Spleen (tissue), 11 donors: ENCODE measurements around the gene CPSF3. TPM values are rescaled to one million over a fixed set of nuclear protein-coding genes. Genes with fewer than 3 reads are reported as not detected.

ENCODE experiments used
- DNase-seq: peaks from one replicate; pipeline ENCODE4 v3.0.0-alpha.2; 2020
- H3K27ac ChIP-seq, 8 donors: fragments of 200-600 bp; sonication (generic) in 7 of 8; 1 replicate in 4 of 8; 2 replicates in 4 of 8; pipeline versions ENCODE4 v1.5.0 to v1.8.0; 2016 to 2021; ENCODE audit warnings: inconsistent platforms in 4 of 8, mild to moderate bottlenecking in 4 of 8, moderate library complexity in 1 of 8
- H3K27me3 ChIP-seq, 7 donors: fragments of 200-600 bp; sonication (generic) in 6 of 7; replicated peaks in 1 of 7; 1 replicate in 4 of 7; 2 replicates in 3 of 7; pipeline versions ENCODE4 v1.5.0 to v1.8.0; 2016 to 2021; ENCODE audit warnings: inconsistent platforms in 3 of 7, mild to moderate bottlenecking in 1 of 7
- H3K36me3 ChIP-seq, 6 donors: fragments of 200-600 bp; sonication (generic) in 5 of 6; 1 replicate in 4 of 6; 2 replicates in 2 of 6; pipeline versions ENCODE4 v1.5.0 to v1.8.0; 2016 to 2021; ENCODE audit warnings: inconsistent platforms in 2 of 6
- H3K4me1 ChIP-seq, 6 donors: fragments of 200-600 bp; sonication (generic) in 5 of 6; 1 replicate in 3 of 6; 2 replicates in 3 of 6; pipeline versions ENCODE4 v1.5.0 to v1.8.0; 2016 to 2021; ENCODE audit warnings: inconsistent platforms in 3 of 6
- H3K4me3 ChIP-seq, 8 donors: fragments of 200-600 bp; sonication (generic) in 7 of 8; 1 replicate in 4 of 8; 2 replicates in 4 of 8; pipeline versions ENCODE4 v1.5.0 to v1.8.0; 2016 to 2021; ENCODE audit warnings: inconsistent platforms in 4 of 8, mild to moderate bottlenecking in 4 of 8, moderate library complexity in 2 of 8
- H3K9me3 ChIP-seq, 8 donors: fragments of 200-600 bp; sonication (generic) in 7 of 8; 1 replicate in 4 of 8; 2 replicates in 4 of 8; pipeline versions ENCODE4 v1.5.0 to v1.8.0; 2016 to 2021; ENCODE audit warnings: inconsistent platforms in 4 of 8
- POLR2A ChIP-seq, 3 donors: fragments of 450-650 bp; IDR thresholded peaks; one replicate each; pipeline ENCODE4 v1.5.1; 2017; ENCODE audit warnings: antibody characterized with exemption in 3 of 3, mild to moderate bottlenecking in 1 of 3
- POLR2AphosphoS5 ChIP-seq, 3 donors: sonication (generic); formaldehyde crosslinking; IDR thresholded peaks; one replicate each; pipeline ENCODE4 v1.5.1; 2017; ENCODE audit warnings: antibody characterized with exemption in 3 of 3
- WGBS, 5 donors: extraction: QIAGEN DNeasy Blood & Tissue Kit in 3 of 5; methylation state at CpG; one replicate each; pipeline versions ENCODE4 v1.1.5 to v1.1.7; 2013 to 2018; 5-methylcytosine and 5-hydroxymethylcytosine counted together
- intact Hi-C: fragments of 100-400 bp; cut with DNase I; formaldehyde crosslinking; loops from one replicate; pipeline ENCODE4 v1.15.0; 2023; ENCODE audit warnings: low total_unique reads
- polyA plus RNA-seq, 3 donors: library from polyadenylated mRNA; stranded (reverse); fragments of 200-250 nt; gene quantifications; one replicate each; pipeline ENCODE4 v1.2.1, GENCODE V29; 2013
- total RNA-seq, 7 donors: library from RNA; depleted of rRNA in 3 of 7; stranded (reverse); fragments of >200 nt in 3 of 7; fragmentation: NEBNext Ultra II Directional in 4 of 7; extraction: Animal tissue kit (Norgen Biotek cat#: 25700) in 4 of 7; gene quantifications; one replicate each; pipeline versions ENCODE4 v1.1.0 to v1.2.1, GENCODE V29; 2016 to 2021
- TF ChIP-seq, protein P1 (sequence below), 11 experiments: fragments of 200-600 bp in 7 of 11; fragments of 450-650 bp in 4 of 11; sonication (generic) in 4 of 11; IDR thresholded peaks in 8 of 11; conservative IDR thresholded peaks in 3 of 11; 1 replicate in 7 of 11; 2 replicates in 4 of 11; pipeline versions ENCODE4 v1.4.0 to v1.8.0; 2016 to 2021; ENCODE audit warnings: antibody characterized with exemption in 11 of 11, inconsistent platforms in 4 of 11, mild to moderate bottlenecking in 1 of 11
- donor health status: healthy with polysubstance abuse.
- donor health status: DM: no; HTN: no; CAD: no; lungs with moderate emphysema.
- donor health status: DM: no; HTN: no; CAD: no.
- donor health status: Bipolar disorder and iron deficiency.
- donor health status: healthy.
- donor health status: DM: no; HTN: no; CAD: no.
- donor health status: DM: yes; HTN: yes; CAD: no.

Gene CPSF3
- total and polyA plus RNA-seq, 10 donors: 18.9 to 35.8 (median 27.5) TPM

DNA sequence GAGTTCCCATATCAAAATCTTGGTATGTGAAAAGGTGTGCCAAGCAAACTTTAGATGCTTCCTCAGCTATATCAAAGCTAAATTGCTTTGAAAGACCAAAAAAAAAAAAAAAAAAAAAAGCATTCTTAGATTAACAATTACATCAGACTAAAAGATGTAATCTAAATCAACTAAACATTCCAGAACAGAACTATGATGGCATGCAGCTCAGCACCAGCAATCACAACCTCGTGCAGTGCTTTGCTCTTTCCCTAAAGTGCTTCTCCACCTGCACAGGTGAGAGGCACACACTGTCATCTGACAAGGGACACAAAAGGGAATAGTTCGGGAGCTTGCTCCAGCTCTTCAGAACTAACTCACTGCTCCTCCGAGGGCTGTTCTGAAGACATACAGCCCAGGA, 94.7 kb downstream of the CPSF3 start:
- intact Hi-C loops: no loop called here
- no peak overlapping the region for H3K4me3 ChIP-seq
- no peaks in the 10 kb centered on the region for H3K27me3 ChIP-seq
- WGBS, 5 donors: 88 to 96% (median 94%) methylated on average over 3 of the region's 3 CpGs
- peaks cover 0 to 99% (median 61%) of the 10 kb centered on the region in 6 donors for H3K36me3 ChIP-seq
- no peak for DNase-seq
- TF ChIP-seq POLR2A (IDR thresholded peaks at IDR 0.05): no peak
- TF ChIP-seq, protein P1, sequence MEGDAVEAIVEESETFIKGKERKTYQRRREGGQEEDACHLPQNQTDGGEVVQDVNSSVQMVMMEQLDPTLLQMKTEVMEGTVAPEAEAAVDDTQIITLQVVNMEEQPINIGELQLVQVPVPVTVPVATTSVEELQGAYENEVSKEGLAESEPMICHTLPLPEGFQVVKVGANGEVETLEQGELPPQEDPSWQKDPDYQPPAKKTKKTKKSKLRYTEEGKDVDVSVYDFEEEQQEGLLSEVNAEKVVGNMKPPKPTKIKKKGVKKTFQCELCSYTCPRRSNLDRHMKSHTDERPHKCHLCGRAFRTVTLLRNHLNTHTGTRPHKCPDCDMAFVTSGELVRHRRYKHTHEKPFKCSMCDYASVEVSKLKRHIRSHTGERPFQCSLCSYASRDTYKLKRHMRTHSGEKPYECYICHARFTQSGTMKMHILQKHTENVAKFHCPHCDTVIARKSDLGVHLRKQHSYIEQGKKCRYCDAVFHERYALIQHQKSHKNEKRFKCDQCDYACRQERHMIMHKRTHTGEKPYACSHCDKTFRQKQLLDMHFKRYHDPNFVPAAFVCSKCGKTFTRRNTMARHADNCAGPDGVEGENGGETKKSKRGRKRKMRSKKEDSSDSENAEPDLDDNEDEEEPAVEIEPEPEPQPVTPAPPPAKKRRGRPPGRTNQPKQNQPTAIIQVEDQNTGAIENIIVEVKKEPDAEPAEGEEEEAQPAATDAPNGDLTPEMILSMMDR (IDR thresholded peaks at IDR 0.05 in 8 of 11, conservative IDR thresholded peaks at IDR 0.05 in 3 of 11): no peak
- TF ChIP-seq POLR2AphosphoS5 (IDR thresholded peaks at IDR 0.05): no peak
- no peaks in the 10 kb centered on the region for H3K4me1 ChIP-seq
- no peak overlapping the region for H3K27ac ChIP-seq
- no peaks in the 10 kb centered on the region for H3K9me3 ChIP-seq

DNA sequence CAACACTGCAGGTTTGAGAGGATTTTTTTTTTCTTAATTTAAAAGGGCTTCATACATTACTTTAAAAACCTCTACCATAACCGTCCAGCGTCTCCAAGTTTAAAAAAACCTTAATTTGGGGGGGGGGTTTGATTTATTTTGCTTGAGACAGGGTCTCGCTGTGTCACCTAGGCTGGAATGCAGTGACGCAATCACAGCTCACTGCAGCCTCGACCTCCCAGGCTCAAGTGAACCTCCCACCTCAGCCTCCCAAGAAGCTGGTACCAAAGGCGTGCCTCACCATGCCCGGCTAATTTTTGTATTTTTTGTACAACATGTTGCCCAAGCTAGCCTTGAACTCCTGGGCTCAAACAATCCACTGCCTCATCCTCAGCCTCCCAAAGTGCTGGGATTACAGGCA, 95.3 kb downstream of the CPSF3 start:
- Histone ChIP-seq H3K27ac (no peak overlapping the region), H3K36me3 (peaks cover 0 to 99% (median 59%) of the 10 kb centered on the region in 6 donors), H3K4me3 (no peak overlapping the region), H3K4me1 (no peaks in the 10 kb centered on the region), H3K9me3 (no peaks in the 10 kb centered on the region), H3K27me3 (no peaks in the 10 kb centered on the region)
- TF ChIP-seq, protein P1 (IDR thresholded peaks at IDR 0.05 in 8 of 11, conservative IDR thresholded peaks at IDR 0.05 in 3 of 11): no peak
- no peak for TF ChIP-seq POLR2AphosphoS5 (IDR thresholded peaks at IDR 0.05)
- TF ChIP-seq POLR2A (IDR thresholded peaks at IDR 0.05): no peak
- 93 to 97% (median 95%) methylated on average over 7 of the region's 7 CpGs for WGBS, 5 donors
- intact Hi-C loops: no loop called here
- DNase-seq: no peak

GRCh38 chr2:9519250-9519649, 95.8 kb downstream of the CPSF3 start:
- 90 to 99% (median 97%) methylated on average over 2 of the region's 2 CpGs for WGBS, 5 donors
- H3K36me3 ChIP-seq: peaks cover 0 to 99% (median 62%) of the 10 kb centered on the region in 6 donors
- no peak overlapping the region for H3K27ac ChIP-seq
- TF ChIP-seq, protein P1 (IDR thresholded peaks at IDR 0.05 in 8 of 11, conservative IDR thresholded peaks at IDR 0.05 in 3 of 11): no peak
- TF ChIP-seq POLR2A (IDR thresholded peaks at IDR 0.05) (no peak), POLR2AphosphoS5 (IDR thresholded peaks at IDR 0.05) (no peak)
- no peak for DNase-seq
- no peaks in the 10 kb centered on the region for H3K9me3 ChIP-seq
- H3K4me3 ChIP-seq: no peak overlapping the region
- intact Hi-C loops: no loop called here
- H3K27me3 ChIP-seq: no peaks in the 10 kb centered on the region
- H3K4me1 ChIP-seq: no peaks in the 10 kb centered on the region

Other genes starting within 250 kb of the CPSF3 start
- gene ASAP2, start 216.8 kb upstream of the CPSF3 start, total RNA-seq: 1 to 10 TPM; 1.4 to 3.0 (median 2.7) TPM
- 1 to 10 TPM in 2 of 3 donors, under 1 TPM in 1; 0.93 to 1.6 (median 1.3) TPM for gene ASAP2, start 216.8 kb upstream of the CPSF3 start, polyA plus RNA-seq
- gene ITGB1BP1, start 126 bp upstream of the CPSF3 start, total RNA-seq: 10 to 100 TPM; 24.0 to 54.9 (median 51.0) TPM
- gene ITGB1BP1, start 126 bp upstream of the CPSF3 start, polyA plus RNA-seq: 10 to 100 TPM; 66.7 to 79.4 (median 76.0) TPM
- gene IAH1, start 50.9 kb downstream of the CPSF3 start, total RNA-seq: 10 to 100 TPM; 29.7 to 43.7 (median 37.6) TPM
- 10 to 100 TPM; 53.8 to 76.5 (median 55.8) TPM for gene IAH1, start 50.9 kb downstream of the CPSF3 start, polyA plus RNA-seq
- 10 to 100 TPM; 27.4 to 54.0 (median 44.4) TPM for gene ADAM17, start 132.2 kb downstream of the CPSF3 start, total RNA-seq
- 10 to 100 TPM in 1 of 3 donors, 1 to 10 TPM in 2; 9.4 to 10.6 (median 9.4) TPM for gene ADAM17, start 132.2 kb downstream of the CPSF3 start, polyA plus RNA-seq
- gene YWHAQ, start 207.3 kb downstream of the CPSF3 start, total RNA-seq: 100 to 1,000 TPM; 118 to 162 (median 136) TPM
- gene YWHAQ, start 207.3 kb downstream of the CPSF3 start, polyA plus RNA-seq: 100 to 1,000 TPM in 2 of 3 donors, 10 to 100 TPM in 1; 69.0 to 129 (median 124) TPM